ENCODE results near the gene HNRNPL.
"Not testable (repeated sequence)": the region's sequence is repeated elsewhere in the genome, so short reads cannot be mapped to it uniquely, and the experiment has no call there.

Gene HNRNPL

GRCh38 chr19:38821230-38821825 is 28.5 kb downstream of the HNRNPL start:
- not testable (repeated sequence) for DNase-seq

GRCh38 chr19:38819231-38819920 is 30.4 kb downstream of the HNRNPL start:
- DNase-seq = no peak

GRCh38 chr19:38817081-38817480 is 32.7 kb downstream of the HNRNPL start:
- DNase-seq = no peak

- DNase-seq = no peak
These were observed 33.5 kb downstream of the HNRNPL start for GRCh38 chr19:38816131-38816750.

GRCh38 chr19:38815059-38816001 is 34.5 kb downstream of the HNRNPL start:
- DNase-seq = no peak

- DNase-seq = not testable (repeated sequence)
These were observed 35.9 kb downstream of the HNRNPL start for GRCh38 chr19:38813932-38814331.

GRCh38 chr19:38813323-38813722 is 36.5 kb downstream of the HNRNPL start:
- no peak for DNase-seq

GRCh38 chr19:38812841-38813320 is 36.9 kb downstream of the HNRNPL start, which contains the start of gene LGALS4:
Gene LGALS4, minus strand, starts transcription at chr19:38812945. Its CDS starts 59 bp downstream, at chr19:38812886.
- no peak for DNase-seq

- DNase-seq = no peak
These were observed 37.6 kb downstream of the HNRNPL start for GRCh38 chr19:38812009-38812840.

GRCh38 chr19:38809592-38810252 is 40.1 kb downstream of the HNRNPL start:
- no peak for DNase-seq

GRCh38 chr19:38808741-38809140 is 41.0 kb downstream of the HNRNPL start:
- DNase-seq = no peak

GRCh38 chr19:38807374-38808098 is 42.2 kb downstream of the HNRNPL start:
- DNase-seq = not testable (repeated sequence)

GRCh38 chr19:38806371-38806770 is 43.4 kb downstream of the HNRNPL start:
- no peak for DNase-seq

GRCh38 chr19:38805180-38805579 is 44.6 kb downstream of the HNRNPL start:
- DNase-seq = no peak

- no peak for DNase-seq
These were observed 46.2 kb downstream of the HNRNPL start for GRCh38 chr19:38803543-38803942.

GRCh38 chr19:38801359-38802095 is 48.3 kb downstream of the HNRNPL start:
- DNase-seq = no peak

GRCh38 chr19:38800577-38801347 is 49.0 kb downstream of the HNRNPL start:
- no peak for DNase-seq

GRCh38 chr19:38799104-38799503 is 50.7 kb downstream of the HNRNPL start:
- DNase-seq = no peak

- not testable (repeated sequence) for DNase-seq
These were observed 52.0 kb downstream of the HNRNPL start for GRCh38 chr19:38797781-38798180.

Data from amniotic stem cell (primary cell).